Lower lobe of right lung (tissue), 2 donors: ENCODE data around the gene KRTAP4-16. TPM values are rescaled to one million over a fixed set of nuclear protein-coding genes. Genes with fewer than 3 reads are reported as not detected.
A peak's percentile ranks its signal among the peaks of the same experiment; 100 is the strongest.
"Not testable (repeated sequence)": the region's sequence is repeated elsewhere in the genome, so short reads cannot be mapped to it uniquely, and the experiment has no call there.

Experiments used
- ATAC-seq, 2 donors: fragments of 200-7000 bp; cut with Tn5 transposase; one replicate each; pipeline ENCODE4 v1.9.1; 2020 to 2022; ENCODE audit warnings: mild to moderate bottlenecking in 2 of 2, moderate library complexity in 2 of 2
- DNase-seq: peaks from one replicate; pipeline ENCODE4 v3.0.0-alpha.2; 2020
- H3K27ac ChIP-seq: fragments of 200-600 bp; one replicate; pipeline ENCODE4 v1.8.0; 2022
- H3K27me3 ChIP-seq: fragments of 200-600 bp; one replicate; pipeline ENCODE4 v1.8.0; 2022; ENCODE audit warnings: low read depth
- H3K36me3 ChIP-seq: fragments of 200-600 bp; one replicate; pipeline ENCODE4 v1.8.0; 2022; ENCODE audit warnings: mild to moderate bottlenecking
- H3K4me1 ChIP-seq: fragments of 200-600 bp; one replicate; pipeline ENCODE4 v1.8.0; 2022
- H3K4me3 ChIP-seq: fragments of 200-600 bp; one replicate; pipeline ENCODE4 v1.8.0; 2022; ENCODE audit warnings: mild to moderate bottlenecking
- H3K9me3 ChIP-seq: fragments of 200-600 bp; one replicate; pipeline ENCODE4 v1.8.0; 2022
- intact Hi-C: fragments of 100-400 bp; cut with DNase I; formaldehyde crosslinking; loops from one replicate; pipeline ENCODE4 v1.11.0; 2022
- total RNA-seq: library from RNA; stranded (reverse); fragmentation: NEBNext Ultra II Directional; extraction: Animal tissue kit (Norgen Biotek cat#: 25700); gene quantifications from one replicate; pipeline ENCODE4 v1.2.1, GENCODE V29; 2021
- TF ChIP-seq, protein P1 (sequence below): fragments of 200-600 bp; IDR thresholded peaks from one replicate; pipeline ENCODE4 v1.8.0; 2022; ENCODE audit warnings: antibody characterized with exemption, mild to moderate bottlenecking
- donor health status: DM: no; HTN: yes; CAD: no; lungs with severe emphysema.

The KRTAP4-16 gene
- total RNA-seq, 1 donor from 2014 or later, result not detected

DNA sequence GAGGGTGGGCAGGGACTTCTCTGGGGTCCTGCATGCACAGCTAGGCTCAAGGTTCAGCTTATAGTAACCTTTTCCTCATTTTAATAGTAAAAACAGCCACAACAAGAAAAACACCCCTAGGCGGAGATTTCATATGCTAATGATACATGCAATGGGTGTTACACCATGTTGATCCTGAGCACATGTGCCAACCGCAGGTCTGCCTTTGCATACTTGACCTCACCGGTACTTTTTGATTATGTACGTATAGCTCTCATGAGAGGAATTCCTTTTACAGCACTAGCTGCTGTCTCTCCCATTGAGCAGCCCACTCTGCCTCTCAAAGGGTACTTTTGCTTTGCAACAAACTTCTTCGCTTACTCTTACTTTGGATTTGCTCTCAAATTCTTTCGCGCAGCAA lies 6.0 kb downstream of the KRTAP4-16 start:
- peaks cover 3% of the 10 kb centered on the region for H3K27me3 ChIP-seq
- TF ChIP-seq, protein P1, sequence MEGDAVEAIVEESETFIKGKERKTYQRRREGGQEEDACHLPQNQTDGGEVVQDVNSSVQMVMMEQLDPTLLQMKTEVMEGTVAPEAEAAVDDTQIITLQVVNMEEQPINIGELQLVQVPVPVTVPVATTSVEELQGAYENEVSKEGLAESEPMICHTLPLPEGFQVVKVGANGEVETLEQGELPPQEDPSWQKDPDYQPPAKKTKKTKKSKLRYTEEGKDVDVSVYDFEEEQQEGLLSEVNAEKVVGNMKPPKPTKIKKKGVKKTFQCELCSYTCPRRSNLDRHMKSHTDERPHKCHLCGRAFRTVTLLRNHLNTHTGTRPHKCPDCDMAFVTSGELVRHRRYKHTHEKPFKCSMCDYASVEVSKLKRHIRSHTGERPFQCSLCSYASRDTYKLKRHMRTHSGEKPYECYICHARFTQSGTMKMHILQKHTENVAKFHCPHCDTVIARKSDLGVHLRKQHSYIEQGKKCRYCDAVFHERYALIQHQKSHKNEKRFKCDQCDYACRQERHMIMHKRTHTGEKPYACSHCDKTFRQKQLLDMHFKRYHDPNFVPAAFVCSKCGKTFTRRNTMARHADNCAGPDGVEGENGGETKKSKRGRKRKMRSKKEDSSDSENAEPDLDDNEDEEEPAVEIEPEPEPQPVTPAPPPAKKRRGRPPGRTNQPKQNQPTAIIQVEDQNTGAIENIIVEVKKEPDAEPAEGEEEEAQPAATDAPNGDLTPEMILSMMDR, result no peak
- no peak overlapping the region for H3K27ac ChIP-seq
- H3K9me3 ChIP-seq, result no peaks in the 10 kb centered on the region
- no peak overlapping the region for H3K4me3 ChIP-seq
- intact Hi-C loops, result no loop called here
- ATAC-seq, result peak in 1 of 2 donors; percentile 32
- H3K36me3 ChIP-seq, result no peaks in the 10 kb centered on the region
- no peak for DNase-seq
- H3K4me1 ChIP-seq, result no peaks in the 10 kb centered on the region

DNA sequence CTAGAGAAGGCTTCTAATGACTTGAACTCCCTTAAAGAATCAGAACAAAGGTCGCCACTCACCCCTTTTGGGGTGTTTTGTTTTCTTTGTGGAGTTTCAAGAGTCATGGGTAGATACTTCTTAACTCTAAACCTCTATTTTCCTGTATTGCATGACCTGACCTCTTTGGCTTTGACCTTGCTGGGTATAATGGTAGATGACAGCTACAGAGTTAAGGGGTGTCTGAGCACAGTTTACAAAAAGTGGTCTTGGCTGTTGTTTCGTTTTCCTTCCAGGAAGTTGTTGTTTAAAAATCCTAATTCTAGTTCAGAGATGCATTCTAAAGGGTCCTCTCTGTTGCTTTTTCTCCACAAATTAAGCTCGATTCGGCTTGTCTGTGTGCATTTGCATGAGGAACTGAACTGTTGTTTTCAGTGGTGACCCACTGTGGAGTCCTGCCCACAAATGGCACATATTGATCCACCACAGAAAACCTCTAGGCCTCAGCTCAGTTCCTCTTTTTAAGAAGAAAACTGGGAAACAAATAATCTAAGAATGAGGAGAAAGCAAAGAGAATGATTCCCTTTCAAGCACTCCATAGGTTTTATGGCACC lies 13.2 kb downstream of the KRTAP4-16 start:
- H3K4me3 ChIP-seq, H3K27me3 ChIP-seq, DNase-seq, ATAC-seq, H3K27ac ChIP-seq, H3K36me3 ChIP-seq, intact Hi-C loops, H3K9me3 ChIP-seq, H3K4me1 ChIP-seq: not testable (repeated sequence)

DNA sequence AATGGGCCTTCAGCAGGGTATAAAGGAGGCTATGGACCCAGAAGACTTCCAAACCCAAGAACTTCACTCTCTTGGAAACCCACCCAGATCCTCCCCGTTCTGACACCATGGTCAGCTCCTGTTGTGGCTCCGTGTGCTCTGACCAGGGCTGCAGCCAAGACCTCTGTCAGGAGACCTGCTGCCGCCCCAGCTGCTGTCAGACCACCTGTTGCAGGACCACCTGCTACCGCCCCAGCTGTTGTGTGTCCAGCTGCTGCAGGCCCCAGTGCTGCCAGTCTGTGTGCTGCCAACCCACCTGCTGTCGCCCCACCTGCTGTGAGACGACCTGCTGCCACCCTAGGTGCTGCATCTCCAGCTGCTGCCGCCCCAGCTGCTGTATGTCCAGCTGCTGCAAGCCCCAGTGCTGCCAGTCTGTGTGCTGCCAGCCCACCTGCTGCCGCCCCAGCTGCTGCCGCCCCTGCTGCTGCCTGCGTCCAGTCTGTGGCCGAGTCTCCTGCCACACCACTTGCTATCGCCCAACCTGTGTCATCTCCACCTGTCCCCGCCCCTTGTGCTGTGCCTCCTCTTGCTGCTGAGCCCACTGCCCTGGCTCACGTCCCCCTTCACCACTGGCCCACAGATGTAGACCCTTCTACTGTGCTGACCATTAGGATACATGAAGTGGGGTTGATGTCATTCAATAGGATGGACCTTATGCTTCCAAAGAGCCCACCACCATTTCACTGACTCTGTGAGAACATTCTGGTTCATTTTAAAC lies 17.7 kb downstream of the KRTAP4-16 start, which contains the start of gene KRTAP4-7:
KRTAP4-7 (plus strand) TSS at position 51 of the 757 bp plus-strand sequence; CDS start at position 108, 57 bp downstream.
- intact Hi-C loops, H3K36me3 ChIP-seq, H3K27me3 ChIP-seq, ATAC-seq, H3K9me3 ChIP-seq, H3K4me3 ChIP-seq, H3K27ac ChIP-seq, H3K4me1 ChIP-seq, DNase-seq: not testable (repeated sequence)

DNA sequence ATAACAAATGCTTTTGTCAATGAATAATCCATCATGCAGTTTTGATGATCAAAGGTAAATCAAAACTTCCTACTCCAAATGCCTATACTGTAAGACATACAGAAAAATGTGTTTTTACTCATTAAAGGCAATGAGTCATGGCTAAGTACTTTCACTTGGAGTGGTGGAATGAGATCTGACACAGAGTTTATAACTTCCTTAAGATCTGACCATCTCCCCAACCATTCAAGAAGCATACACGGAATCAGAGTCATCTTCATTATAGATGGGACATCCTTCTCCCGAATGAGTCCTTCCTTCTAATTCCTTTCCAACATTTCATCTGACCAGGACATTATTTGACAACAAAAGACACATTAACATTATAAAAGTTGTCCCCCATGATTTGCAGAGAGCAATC lies 18.6 kb downstream of the KRTAP4-16 start:
- H3K9me3 ChIP-seq, H3K36me3 ChIP-seq, ATAC-seq, intact Hi-C loops, DNase-seq, H3K4me1 ChIP-seq, H3K27me3 ChIP-seq, H3K27ac ChIP-seq, H3K4me3 ChIP-seq: not testable (repeated sequence)

DNA sequence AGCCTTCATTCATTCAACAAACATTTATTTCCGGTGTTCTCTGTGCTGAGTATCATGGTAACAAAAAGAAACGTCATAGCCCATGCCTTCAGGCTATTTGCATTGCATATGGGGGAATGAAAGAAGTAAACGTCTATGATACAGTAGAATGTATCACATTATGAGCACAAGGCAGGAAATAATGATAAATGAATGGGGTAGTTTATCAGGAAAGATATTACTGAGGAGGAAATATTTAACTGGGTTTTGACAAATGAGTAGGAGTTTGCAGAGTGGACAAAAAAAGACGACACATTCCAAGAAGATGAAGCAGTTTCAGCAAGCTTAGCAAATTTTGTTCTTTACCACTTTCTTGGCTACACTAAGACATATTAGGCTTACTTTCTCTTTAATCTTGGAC lies 19.4 kb downstream of the KRTAP4-16 start:
- no peaks in the 10 kb centered on the region for H3K36me3 ChIP-seq
- no peak overlapping the region for H3K27ac ChIP-seq
- no peak overlapping the region for H3K4me3 ChIP-seq
- TF ChIP-seq, protein P1, result no peak
- intact Hi-C loops, result no loop called here
- no peaks in the 10 kb centered on the region for H3K4me1 ChIP-seq
- no peak for DNase-seq
- H3K27me3 ChIP-seq, result no peaks in the 10 kb centered on the region
- ATAC-seq, result no peak
- H3K9me3 ChIP-seq, result no peaks in the 10 kb centered on the region

DNA sequence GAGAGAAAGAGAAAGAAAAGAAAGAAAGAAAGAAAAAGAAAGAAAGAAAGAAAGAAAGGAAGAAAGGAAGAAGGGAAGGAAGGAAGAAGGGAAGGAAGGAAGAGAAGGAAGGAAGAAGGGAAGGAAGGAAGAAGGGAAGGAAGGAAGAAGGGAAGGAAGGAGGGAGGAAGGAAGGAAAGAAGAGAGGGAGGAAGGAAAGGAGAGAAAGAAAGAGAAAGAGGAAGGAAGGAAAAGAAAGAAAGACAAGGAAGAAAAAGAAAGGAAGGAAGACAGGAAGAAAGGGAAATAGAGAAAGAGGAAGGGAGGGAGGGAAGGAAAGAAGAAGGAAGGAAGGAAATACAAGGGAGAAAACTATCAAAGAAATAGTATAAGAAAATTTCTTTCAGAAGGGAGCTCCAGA lies 25.2 kb downstream of the KRTAP4-16 start:
- ATAC-seq (no peak), DNase-seq (no peak)
- intact Hi-C loops, result no loop called here
- H3K4me3 ChIP-seq, result no peak overlapping the region
- no peak overlapping the region for H3K27ac ChIP-seq
- TF ChIP-seq, protein P1, result no peak
- no peaks in the 10 kb centered on the region for H3K9me3 ChIP-seq
- no peaks in the 10 kb centered on the region for H3K4me1 ChIP-seq
- no peaks in the 10 kb centered on the region for H3K27me3 ChIP-seq
- no peaks in the 10 kb centered on the region for H3K36me3 ChIP-seq

DNA sequence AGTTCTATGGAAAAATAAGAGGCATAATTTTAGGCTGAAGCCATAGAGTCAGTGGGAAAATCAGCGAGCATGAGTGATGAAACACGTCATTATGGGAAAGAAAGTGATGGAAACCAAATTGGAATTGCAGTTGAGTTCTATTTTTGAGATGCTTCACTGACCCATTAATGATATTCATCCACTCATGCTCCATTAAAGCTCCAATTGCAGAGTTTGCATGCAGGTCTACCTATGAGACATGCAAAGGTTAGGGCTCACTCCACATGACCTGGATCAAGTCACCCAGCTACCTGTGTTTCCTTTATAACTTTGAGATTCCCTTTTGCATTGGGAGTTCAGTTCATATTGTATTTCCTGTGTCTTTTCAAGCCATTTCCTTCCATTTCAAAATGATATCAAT lies 28.3 kb downstream of the KRTAP4-16 start:
- no peak for ATAC-seq
- Histone ChIP-seq H3K4me1 (no peaks in the 10 kb centered on the region), H3K27me3 (no peaks in the 10 kb centered on the region), H3K27ac (no peak overlapping the region), H3K4me3 (no peak overlapping the region), H3K9me3 (no peaks in the 10 kb centered on the region), H3K36me3 (no peaks in the 10 kb centered on the region)
- intact Hi-C loops, result no loop called here
- TF ChIP-seq, protein P1, result no peak
- no peak for DNase-seq
